Measurements from ENCODE around the gene LGI4.
"Not testable (repeated sequence)": the region's sequence is repeated elsewhere in the genome, so short reads cannot be mapped to it uniquely, and the experiment has no call there.

LGI4 gene

GRCh38 chr19:35140962-35141836 is 6.3 kb upstream of the LGI4 start:
- DNase-seq, result peak; percentile 89

GRCh38 chr19:35140207-35140961 is 5.5 kb upstream of the LGI4 start:
- DNase-seq, result no peak

- no peak for DNase-seq
These were observed 3.5 kb upstream of the LGI4 start, which contains the start of gene FXYD1 for GRCh38 chr19:35138305-35138892. TSS of gene FXYD1 (plus strand) at chr19:35138824. CDS start at chr19:35140080, 1,256 bp downstream.

- DNase-seq, result no peak
These were observed 2.3 kb upstream of the LGI4 start for GRCh38 chr19:35136977-35137702.

- no peak for DNase-seq
These were observed 1.4 kb upstream of the LGI4 start for GRCh38 chr19:35136231-35136630.

- DNase-seq, result peak; percentile 57
These were observed 590 bp upstream of the LGI4 start for GRCh38 chr19:35135389-35135909.

GRCh38 chr19:35133826-35134225 is 1.0 kb downstream of the LGI4 start:
- no peak for DNase-seq

GRCh38 chr19:35132254-35132653 is 2.6 kb downstream of the LGI4 start:
- DNase-seq, result no peak

GRCh38 chr19:35130761-35131720 is 3.8 kb downstream of the LGI4 start:
- DNase-seq, result no peak

GRCh38 chr19:35129724-35130274 is 5.1 kb downstream of the LGI4 start:
- DNase-seq, result not testable (repeated sequence)

GRCh38 chr19:35128398-35129057 is 6.3 kb downstream of the LGI4 start:
- DNase-seq, result no peak

- no peak for DNase-seq
These were observed 7.0 kb downstream of the LGI4 start for GRCh38 chr19:35127871-35128270.

- no peak for DNase-seq
These were observed 8.3 kb downstream of the LGI4 start for GRCh38 chr19:35126624-35126959.

GRCh38 chr19:35125749-35126623 is 8.9 kb downstream of the LGI4 start:
- DNase-seq, result no peak

- DNase-seq, result no peak
These were observed 9.6 kb downstream of the LGI4 start for GRCh38 chr19:35125270-35125717.

- peak; percentile 93 for DNase-seq
These were observed 10.5 kb downstream of the LGI4 start for GRCh38 chr19:35124098-35125060.

- no peak for DNase-seq
These were observed 11.3 kb downstream of the LGI4 start for GRCh38 chr19:35123573-35123972.
